Kidney (tissue), 14 donors: ENCODE measurements around the gene CTSE. TPM values are rescaled to one million over a fixed set of nuclear protein-coding genes. Genes with fewer than 3 reads are reported as not detected.
"Not testable (repeated sequence)": the region's sequence is repeated elsewhere in the genome, so short reads cannot be mapped to it uniquely, and the experiment has no call there.

Experiments
- DNase-seq, 5 donors: peaks; one replicate each; pipeline ENCODE4 v3.0.0-alpha.2; 2013 to 2020
- FAIRE-seq: peaks from 2 replicates; lab custom pipeline; 2012; peaks lifted over from hg19 to GRCh38; lab: Jason Lieb, UNC
- H3K27ac ChIP-seq, 2 donors: one replicate each; pipeline ENCODE4 v1.7.0; 2013; ENCODE audit warnings: low read depth in 2 of 2, low read length in 2 of 2, inconsistent platforms in 1 of 2
- H3K27me3 ChIP-seq: one replicate; pipeline ENCODE4 v1.7.1; 2013; ENCODE audit warnings: low read length, inconsistent platforms; ENCODE audit not compliant: control insufficient read depth, insufficient read depth
- H3K36me3 ChIP-seq, 3 donors: one replicate each; pipeline versions ENCODE4 v1.7.0 to v1.7.1; 2013; ENCODE audit warnings: low read length in 3 of 3, control low read depth in 1 of 3, inconsistent platforms in 1 of 3; ENCODE audit not compliant: insufficient read depth in 3 of 3, control insufficient read depth in 2 of 3
- H3K4me1 ChIP-seq, 3 donors: one replicate each; pipeline versions ENCODE4 v1.7.0 to v1.7.1; 2013; ENCODE audit warnings: low read length in 3 of 3, inconsistent platforms in 1 of 3, low read depth in 1 of 3; ENCODE audit not compliant: control insufficient read depth in 2 of 3, insufficient read depth in 2 of 3
- H3K4me3 ChIP-seq, 3 donors: one replicate each; pipeline versions ENCODE4 v1.7.0 to v1.8.1; 2013; ENCODE audit warnings: low read length in 3 of 3, control low read depth in 1 of 3, inconsistent platforms in 1 of 3
- H3K9ac ChIP-seq, 3 donors: one replicate each; pipeline versions ENCODE4 v1.7.0 to v1.7.1; 2013; ENCODE audit warnings: low read length in 3 of 3, control low read depth in 1 of 3, inconsistent platforms in 1 of 3
- H3K9me3 ChIP-seq, 3 donors: one replicate each; pipeline versions ENCODE4 v1.7.0 to v1.7.1; 2013; ENCODE audit warnings: low read length in 3 of 3, control low read depth in 1 of 3, inconsistent platforms in 1 of 3; ENCODE audit not compliant: control insufficient read depth in 2 of 3, insufficient read depth in 1 of 3
- intact Hi-C: fragments of 100-400 bp; cut with DNase I; formaldehyde crosslinking; loops from one replicate; pipeline ENCODE4 v1.11.1; 2022
- polyA plus RNA-seq: library from polyadenylated mRNA; stranded (reverse); fragments of 350-450 nt; fragmentation: Illumina TruSeq; extraction: RNeasy Lipid Tissue Mini Kit (QIAGEN cat#74804); gene quantifications from one replicate; pipeline ENCODE4 v1.2.3, GENCODE V29; 2014; ENCODE audit warnings: low read depth, low replicate concordance; ENCODE audit not compliant: insufficient read depth
- total RNA-seq: library from RNA; stranded (reverse); fragmentation: NEBNext Ultra II Directional; extraction: Animal tissue kit (Norgen Biotek cat#: 25700); gene quantifications from one replicate; pipeline ENCODE4 v1.2.1, GENCODE V29; 2021
- TF ChIP-seq, protein P1 (sequence below): IDR thresholded peaks from 3 replicates; pipeline ENCODE4 v1.5.1; 2012; ENCODE audit warnings: mild to moderate bottlenecking, moderate library complexity, borderline replicate concordance; ENCODE audit not compliant: insufficient read depth; ENCODE audit errors: extremely low read depth
- donor health status: control.
- donor health status: control.
- donor health status: control.
- donor health status: control.
- donor health status: control.
- donor health status: DM: yes; HTN: yes; CAD: no.
- donor health status: Normal renal cell carcinoma (clear cell type).

Gene CTSE
- total and polyA plus RNA-seq, 2 donors from 2014 or later = 1.6 TPM; not detected in 1

DNA sequence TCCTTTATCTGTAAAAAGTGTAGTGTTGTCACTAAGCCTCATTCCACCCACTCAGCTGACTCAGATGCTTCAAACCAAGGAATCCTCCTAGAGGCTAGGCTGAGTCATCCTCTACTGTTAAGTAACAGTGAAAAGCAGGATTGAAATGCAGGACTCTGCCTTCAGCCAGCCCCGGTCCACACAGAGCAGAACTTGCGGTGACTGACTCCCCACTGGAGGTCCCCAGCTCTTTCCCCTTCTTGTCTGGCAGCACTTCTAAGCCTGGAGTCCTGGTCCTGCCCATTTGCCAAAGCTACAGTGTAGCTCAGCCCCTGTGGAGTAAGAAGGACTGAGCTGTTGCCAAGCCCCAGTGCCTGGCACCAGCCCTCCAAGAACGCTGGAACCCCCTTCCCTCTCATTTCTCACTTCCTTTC is 22.2 kb downstream of the CTSE start:
- Histone ChIP-seq H3K4me3 (no peak overlapping the region), H3K27me3 (no peaks in the 10 kb centered on the region), H3K9me3 (no peaks in the 10 kb centered on the region), H3K27ac (no peak overlapping the region), H3K4me1 (peaks cover 0 to 3% (median 0%) of the 10 kb centered on the region in 3 donors), H3K36me3 (no peaks in the 10 kb centered on the region), H3K9ac (no peak overlapping the region)
- FAIRE-seq (no peak), DNase-seq (no peak)
- intact Hi-C loops = no loop called here
- TF ChIP-seq, protein P1, sequence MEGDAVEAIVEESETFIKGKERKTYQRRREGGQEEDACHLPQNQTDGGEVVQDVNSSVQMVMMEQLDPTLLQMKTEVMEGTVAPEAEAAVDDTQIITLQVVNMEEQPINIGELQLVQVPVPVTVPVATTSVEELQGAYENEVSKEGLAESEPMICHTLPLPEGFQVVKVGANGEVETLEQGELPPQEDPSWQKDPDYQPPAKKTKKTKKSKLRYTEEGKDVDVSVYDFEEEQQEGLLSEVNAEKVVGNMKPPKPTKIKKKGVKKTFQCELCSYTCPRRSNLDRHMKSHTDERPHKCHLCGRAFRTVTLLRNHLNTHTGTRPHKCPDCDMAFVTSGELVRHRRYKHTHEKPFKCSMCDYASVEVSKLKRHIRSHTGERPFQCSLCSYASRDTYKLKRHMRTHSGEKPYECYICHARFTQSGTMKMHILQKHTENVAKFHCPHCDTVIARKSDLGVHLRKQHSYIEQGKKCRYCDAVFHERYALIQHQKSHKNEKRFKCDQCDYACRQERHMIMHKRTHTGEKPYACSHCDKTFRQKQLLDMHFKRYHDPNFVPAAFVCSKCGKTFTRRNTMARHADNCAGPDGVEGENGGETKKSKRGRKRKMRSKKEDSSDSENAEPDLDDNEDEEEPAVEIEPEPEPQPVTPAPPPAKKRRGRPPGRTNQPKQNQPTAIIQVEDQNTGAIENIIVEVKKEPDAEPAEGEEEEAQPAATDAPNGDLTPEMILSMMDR = no peak

DNA sequence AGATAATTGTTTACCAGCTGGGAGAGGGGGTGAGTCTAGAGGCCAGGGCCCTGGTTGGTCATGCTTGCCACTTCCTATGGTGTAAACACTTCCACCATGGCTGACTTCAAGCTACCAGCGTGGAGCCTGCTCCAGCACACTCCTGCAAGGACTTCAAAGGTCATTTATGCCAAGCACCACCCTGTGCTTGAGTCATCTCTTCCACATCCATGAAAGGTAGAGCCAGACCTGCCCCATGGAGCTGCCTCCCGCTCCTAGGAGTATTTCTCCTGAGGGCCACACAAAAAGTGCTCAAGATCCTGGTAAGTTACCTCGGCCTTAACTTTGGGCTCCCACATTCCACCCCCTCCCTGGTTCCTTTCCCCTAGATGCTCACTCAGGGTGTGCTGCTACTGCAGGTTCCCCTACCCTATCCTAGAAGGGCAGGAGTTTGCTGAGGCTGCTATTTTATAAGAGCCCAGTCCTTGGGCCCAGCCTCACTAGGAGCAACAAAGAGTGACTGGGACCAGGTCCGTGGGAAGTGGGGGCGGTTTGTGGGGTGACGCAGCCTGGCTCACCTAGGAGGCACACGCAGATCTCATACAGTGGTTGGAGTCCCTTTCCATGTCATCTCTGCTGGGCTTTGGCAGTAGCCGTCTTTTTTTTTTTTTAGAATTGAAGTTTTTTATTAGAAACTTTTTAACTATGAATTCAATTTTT is 22.9 kb downstream of the CTSE start:
- Histone ChIP-seq H3K9me3 (no peaks in the 10 kb centered on the region), H3K4me1 (peaks cover 0 to 3% (median 0%) of the 10 kb centered on the region in 3 donors), H3K9ac (no peak overlapping the region), H3K36me3 (no peaks in the 10 kb centered on the region), H3K27ac (no peak overlapping the region), H3K4me3 (no peak overlapping the region), H3K27me3 (no peaks in the 10 kb centered on the region)
- DNase-seq (no peak), FAIRE-seq (no peak)
- intact Hi-C loops = no loop called here
- TF ChIP-seq, protein P1 = no peak

DNA sequence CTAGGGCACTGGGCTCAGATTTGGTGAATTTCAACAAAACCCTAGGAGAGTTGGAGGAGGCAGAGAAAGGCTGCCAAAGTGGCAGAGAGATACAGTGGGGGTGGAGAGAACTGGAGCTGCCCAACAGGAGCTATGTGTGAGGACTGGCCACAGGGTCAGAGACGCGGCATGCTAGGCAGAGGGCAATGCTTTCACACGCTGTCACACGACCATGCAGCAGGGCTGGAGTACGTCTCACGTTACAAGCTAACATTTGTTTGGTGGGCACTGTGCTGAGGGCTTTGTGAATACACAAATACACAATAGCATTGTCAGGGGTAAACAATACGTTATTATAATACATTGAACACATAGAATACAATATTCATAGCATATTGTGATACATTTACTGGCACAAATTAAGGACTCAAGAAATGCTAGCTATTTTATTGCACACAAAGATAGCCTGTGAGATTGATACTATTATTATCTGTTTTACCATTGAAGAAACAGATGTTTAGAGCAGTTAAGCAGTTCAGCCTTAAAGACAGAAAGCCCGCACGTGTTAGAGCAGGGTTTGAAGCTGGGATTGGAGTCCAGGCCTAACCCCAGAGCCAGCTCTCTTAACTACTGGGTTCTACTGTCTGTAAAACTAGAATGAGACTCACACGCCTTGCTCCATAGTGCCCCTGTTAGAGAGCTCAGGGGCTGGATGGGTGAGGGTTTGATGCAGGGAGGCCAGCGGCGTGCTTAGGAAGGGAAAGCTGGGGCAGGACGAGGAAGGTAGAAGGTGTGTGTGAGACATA is 25.0 kb downstream of the CTSE start:
- no peaks in the 10 kb centered on the region for H3K27me3 ChIP-seq
- TF ChIP-seq, protein P1 = no peak
- no peak overlapping the region for H3K27ac ChIP-seq
- H3K4me3 ChIP-seq = no peak overlapping the region
- intact Hi-C loops = no loop called here
- H3K9me3 ChIP-seq = no peaks in the 10 kb centered on the region
- H3K4me1 ChIP-seq = peaks cover 0 to under 1% (median 0%) of the 10 kb centered on the region in 3 donors
- peak in 3 of 5 donors; percentile 64 to 69 (median 66) for DNase-seq
- no peak for FAIRE-seq
- H3K36me3 ChIP-seq = no peaks in the 10 kb centered on the region
- no peak overlapping the region for H3K9ac ChIP-seq

- H3K27ac ChIP-seq, H3K9me3 ChIP-seq, H3K4me3 ChIP-seq, H3K27me3 ChIP-seq, H3K4me1 ChIP-seq, DNase-seq, H3K9ac ChIP-seq, FAIRE-seq, H3K36me3 ChIP-seq, intact Hi-C loops: not testable (repeated sequence)
Observed at GRCh38 chr1:205996641-205997040, 27.1 kb downstream of the CTSE start.
